GM18519 (cell line): ENCODE data around the gene MGLL.

ENCODE experiments used
- ATAC-seq: cut with Tn5 transposase; IDR thresholded peaks from one replicate; pipeline ENCODE4 v1.9.1; 2021; ENCODE audit warnings: mild to moderate bottlenecking, moderate library complexity; ENCODE audit not compliant: unreplicated experiment, low FRiP score

MGLL gene

GRCh38 chr3:127745656-127746399, 76.5 kb downstream of the MGLL start:
- no peak for ATAC-seq

- no peak for ATAC-seq
Measured at GRCh38 chr3:127744875-127745274, 77.4 kb downstream of the MGLL start.

- ATAC-seq: no peak
Measured at GRCh38 chr3:127744253-127744815, 78.0 kb downstream of the MGLL start.

GRCh38 chr3:127743351-127744252, 78.7 kb downstream of the MGLL start:
- no peak for ATAC-seq

GRCh38 chr3:127742580-127742979, 79.7 kb downstream of the MGLL start:
- no peak for ATAC-seq

- no peak for ATAC-seq
Measured at GRCh38 chr3:127741690-127742089, 80.6 kb downstream of the MGLL start.

GRCh38 chr3:127741246-127741645, 81.1 kb downstream of the MGLL start:
- ATAC-seq: no peak

GRCh38 chr3:127740136-127740915, 82.0 kb downstream of the MGLL start:
- no peak for ATAC-seq

GRCh38 chr3:127739347-127740135, 82.8 kb downstream of the MGLL start:
- no peak for ATAC-seq

GRCh38 chr3:127738192-127738840, 84.0 kb downstream of the MGLL start:
- ATAC-seq: no peak

- ATAC-seq: no peak
Measured at GRCh38 chr3:127736801-127737539, 85.3 kb downstream of the MGLL start.

- peak; percentile 50 for ATAC-seq
Measured at GRCh38 chr3:127735767-127736693, 86.3 kb downstream of the MGLL start.

- ATAC-seq: no peak
Measured at GRCh38 chr3:127734754-127735473, 87.4 kb downstream of the MGLL start.

- ATAC-seq: no peak
Measured at GRCh38 chr3:127734181-127734720, 88.1 kb downstream of the MGLL start.

- ATAC-seq: no peak
Measured at GRCh38 chr3:127733781-127734180, 88.5 kb downstream of the MGLL start.

- no peak for ATAC-seq
Measured at GRCh38 chr3:127732879-127733350, 89.4 kb downstream of the MGLL start.
